Left ventricle myocardium inferior (tissue), 1 donor: Measurements from ENCODE around the gene CHRDL1. TPM values are rescaled to one million over a fixed set of nuclear protein-coding genes. Genes with fewer than 3 reads are reported as not detected.

Experiments used
- DNase-seq: peaks from one replicate; pipeline ENCODE4 v3.0.0-alpha.2; 2020
- H3K27ac ChIP-seq: fragments of 200-600 bp; replicated peaks from 2 replicates; pipeline ENCODE4 v1.8.0; 2021
- H3K27me3 ChIP-seq: fragments of 200-600 bp; 2 replicates; pipeline ENCODE4 v1.8.0; 2021; ENCODE audit warnings: low read depth
- H3K36me3 ChIP-seq: fragments of 200-600 bp; 2 replicates; pipeline ENCODE4 v1.8.0; 2021
- H3K4me1 ChIP-seq: fragments of 200-600 bp; 2 replicates; pipeline ENCODE4 v1.8.0; 2021
- H3K4me3 ChIP-seq: fragments of 200-600 bp; 2 replicates; pipeline ENCODE4 v1.8.0; 2021; ENCODE audit warnings: mild to moderate bottlenecking, moderate library complexity
- H3K9me3 ChIP-seq: fragments of 200-600 bp; replicated peaks from 2 replicates; pipeline ENCODE4 v1.8.0; 2021
- CTCF ChIP-seq: fragments of 200-600 bp; IDR thresholded peaks from 2 replicates; pipeline ENCODE4 v1.8.0; 2021; ENCODE audit warnings: antibody characterized with exemption, mild to moderate bottlenecking, borderline replicate concordance
- intact Hi-C: fragments of 100-400 bp; cut with micrococcal nuclease; formaldehyde crosslinking; loops from one replicate; pipeline ENCODE4 v1.11.0; 2022
- total RNA-seq: library from RNA; stranded (reverse); fragmentation: NEBNext Ultra II Directional; extraction: Animal tissue kit (Norgen Biotek cat#: 25700); gene quantifications from one replicate; pipeline ENCODE4 v1.2.1, GENCODE V29; 2021
- donor health status: DM: no; HTN: yes; CAD: no; lungs with severe emphysema.

Gene CHRDL1
- total RNA-seq, 1 donor from 2014 or later = 3.7 TPM

DNA sequence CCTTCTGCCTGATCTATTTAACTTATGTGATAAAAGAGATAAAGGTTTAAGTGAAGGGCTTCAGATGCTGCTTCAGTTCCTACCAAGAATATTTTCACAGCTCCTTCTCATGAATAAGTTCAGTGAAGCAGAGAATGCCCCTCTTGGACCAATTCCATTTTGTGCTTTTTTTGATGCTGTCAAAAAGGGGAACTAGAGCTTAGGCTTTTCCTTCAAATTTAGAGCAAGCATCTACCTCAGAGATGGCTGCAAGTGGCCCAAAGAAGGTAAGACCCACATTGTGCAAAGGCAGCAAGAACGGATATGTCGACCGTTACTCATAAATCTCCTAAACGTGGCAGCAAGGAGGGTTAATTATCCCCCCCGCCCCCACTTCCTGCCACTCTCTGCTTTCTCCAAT, 4.5 kb downstream of the CHRDL1 start:
- Histone ChIP-seq H3K9me3 (no peaks in the 10 kb centered on the region), H3K4me3 (no peak overlapping the region), H3K27me3 (peaks cover 10% of the 10 kb centered on the region), H3K27ac (no peak overlapping the region), H3K4me1 (no peaks in the 10 kb centered on the region), H3K36me3 (no peaks in the 10 kb centered on the region)
- intact Hi-C loops = no loop called here
- no peak for DNase-seq
- no peak for TF ChIP-seq CTCF

GRCh38 chrX:110786486-110786885, 9.1 kb downstream of the CHRDL1 start:
- no peak overlapping the region for H3K4me3 ChIP-seq
- H3K9me3 ChIP-seq = no peaks in the 10 kb centered on the region
- no peaks in the 10 kb centered on the region for H3K4me1 ChIP-seq
- no peaks in the 10 kb centered on the region for H3K27me3 ChIP-seq
- intact Hi-C loops = no loop called here
- DNase-seq = no peak
- no peaks in the 10 kb centered on the region for H3K36me3 ChIP-seq
- no peak for TF ChIP-seq CTCF
- H3K27ac ChIP-seq = no peak overlapping the region

DNA sequence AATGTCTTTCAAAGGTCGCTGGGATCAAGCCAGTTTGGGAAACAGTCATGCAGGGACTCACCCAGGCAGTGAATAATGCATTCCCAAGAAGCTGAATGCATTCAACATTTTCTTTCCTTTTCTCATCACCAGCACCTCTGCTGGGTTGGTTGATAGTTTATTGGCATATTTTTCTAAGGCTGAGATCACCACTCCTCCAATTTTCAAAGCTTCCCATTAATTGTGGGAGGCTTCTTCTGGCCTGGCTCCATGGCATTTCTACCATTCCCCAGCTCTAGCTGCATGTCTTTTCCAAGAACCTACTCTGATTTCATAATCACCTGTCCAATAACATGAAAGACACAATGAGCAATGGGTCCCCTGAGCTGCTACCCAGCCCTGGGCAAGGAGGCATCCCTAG, 35.8 kb downstream of the CHRDL1 start:
- H3K4me1 ChIP-seq = no peaks in the 10 kb centered on the region
- no peaks in the 10 kb centered on the region for H3K27me3 ChIP-seq
- TF ChIP-seq CTCF = no peak
- no peak for DNase-seq
- no peaks in the 10 kb centered on the region for H3K36me3 ChIP-seq
- no peak overlapping the region for H3K27ac ChIP-seq
- peaks cover 11% of the 10 kb centered on the region for H3K9me3 ChIP-seq
- intact Hi-C loops = no loop called here
- H3K4me3 ChIP-seq = no peak overlapping the region

DNA sequence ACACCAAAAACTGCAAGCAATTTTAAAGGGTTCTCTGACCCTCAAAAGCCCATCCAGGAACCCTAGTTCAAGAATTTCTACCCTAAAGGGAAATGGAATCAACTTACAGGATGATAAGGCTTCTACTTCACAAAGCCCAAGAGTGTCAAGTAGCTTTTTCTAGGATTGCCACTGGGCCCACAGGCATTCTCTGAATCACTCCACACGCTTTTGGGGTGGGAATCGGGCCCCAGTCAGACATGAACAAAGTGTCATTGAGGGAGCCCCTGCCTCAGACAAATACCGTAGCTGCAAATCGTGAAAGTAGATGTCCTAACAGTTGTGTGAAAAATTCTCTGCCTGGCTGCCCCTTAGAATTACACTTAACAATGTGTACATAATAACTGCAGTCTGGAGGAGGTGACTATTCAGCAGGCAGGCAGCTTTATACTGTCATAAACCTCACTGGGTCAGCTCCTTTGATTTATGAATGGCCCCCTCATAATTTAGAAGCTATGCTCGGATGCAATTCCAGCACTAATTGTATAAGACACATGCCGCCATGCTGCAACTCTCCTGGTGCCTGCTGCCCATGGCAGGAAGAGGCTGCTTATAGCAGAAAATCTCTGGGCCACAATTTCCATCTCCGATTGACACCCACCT, 36.7 kb downstream of the CHRDL1 start:
- no peak overlapping the region for H3K4me3 ChIP-seq
- H3K36me3 ChIP-seq = no peaks in the 10 kb centered on the region
- H3K9me3 ChIP-seq = peaks cover 2% of the 10 kb centered on the region
- H3K27ac ChIP-seq = no peak overlapping the region
- TF ChIP-seq CTCF = no peak
- intact Hi-C loops = no loop called here
- no peak for DNase-seq
- no peaks in the 10 kb centered on the region for H3K4me1 ChIP-seq
- no peaks in the 10 kb centered on the region for H3K27me3 ChIP-seq

GRCh38 chrX:110755611-110756010, 40.0 kb downstream of the CHRDL1 start:
- intact Hi-C loops = no loop called here
- TF ChIP-seq CTCF = no peak
- Histone ChIP-seq H3K36me3 (no peaks in the 10 kb centered on the region), H3K4me3 (no peak overlapping the region), H3K9me3 (no peaks in the 10 kb centered on the region), H3K27ac (no peak overlapping the region), H3K27me3 (no peaks in the 10 kb centered on the region), H3K4me1 (no peaks in the 10 kb centered on the region)
- DNase-seq = no peak
